ENCODE measurements around the gene FGD3.

DNA sequence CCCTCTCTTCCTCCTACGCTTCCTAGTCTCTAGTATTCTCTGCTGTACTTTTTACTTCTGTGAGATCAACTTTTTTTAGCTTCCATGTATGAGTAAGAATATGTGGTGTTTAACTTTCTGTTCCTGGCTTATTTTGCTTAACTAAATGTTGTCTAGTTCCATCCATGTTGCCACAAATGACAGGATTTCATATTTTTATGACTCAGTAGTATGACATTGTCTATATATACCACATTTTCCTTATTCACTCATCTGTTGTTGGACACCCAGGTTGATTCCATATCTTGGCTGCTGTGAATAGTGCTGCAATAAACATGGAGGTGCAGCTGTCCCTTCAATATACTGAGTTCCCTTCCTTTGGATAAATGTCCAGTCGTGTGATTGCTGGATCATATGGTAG lies 34.8 kb downstream of the FGD3 start:
- TF ChIP-seq EZH2phosphoT487 (IDR thresholded peaks at IDR 0.05; ENCODE audit: borderline replicate concordance, low read length): no peak
- TF ChIP-seq, protein P1, sequence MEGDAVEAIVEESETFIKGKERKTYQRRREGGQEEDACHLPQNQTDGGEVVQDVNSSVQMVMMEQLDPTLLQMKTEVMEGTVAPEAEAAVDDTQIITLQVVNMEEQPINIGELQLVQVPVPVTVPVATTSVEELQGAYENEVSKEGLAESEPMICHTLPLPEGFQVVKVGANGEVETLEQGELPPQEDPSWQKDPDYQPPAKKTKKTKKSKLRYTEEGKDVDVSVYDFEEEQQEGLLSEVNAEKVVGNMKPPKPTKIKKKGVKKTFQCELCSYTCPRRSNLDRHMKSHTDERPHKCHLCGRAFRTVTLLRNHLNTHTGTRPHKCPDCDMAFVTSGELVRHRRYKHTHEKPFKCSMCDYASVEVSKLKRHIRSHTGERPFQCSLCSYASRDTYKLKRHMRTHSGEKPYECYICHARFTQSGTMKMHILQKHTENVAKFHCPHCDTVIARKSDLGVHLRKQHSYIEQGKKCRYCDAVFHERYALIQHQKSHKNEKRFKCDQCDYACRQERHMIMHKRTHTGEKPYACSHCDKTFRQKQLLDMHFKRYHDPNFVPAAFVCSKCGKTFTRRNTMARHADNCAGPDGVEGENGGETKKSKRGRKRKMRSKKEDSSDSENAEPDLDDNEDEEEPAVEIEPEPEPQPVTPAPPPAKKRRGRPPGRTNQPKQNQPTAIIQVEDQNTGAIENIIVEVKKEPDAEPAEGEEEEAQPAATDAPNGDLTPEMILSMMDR (IDR thresholded peaks at IDR 0.05; ENCODE audit: low read depth, low read length, poor library complexity, severe bottlenecking): no peak
